GM23338 (cell line): Measurements from ENCODE around the gene IPCEF1. TPM values are rescaled to one million over a fixed set of nuclear protein-coding genes. Genes with fewer than 3 reads are reported as not detected.
"Not testable (repeated sequence)": the region's sequence is repeated elsewhere in the genome, so short reads cannot be mapped to it uniquely, and the experiment has no call there.

Experiments
- ATAC-seq: fragments of 200-7000 bp; cut with Tn5 transposase; 3 replicates; pipeline ENCODE4 v1.9.1; 2020
- DNase-seq: peaks from one replicate; pipeline ENCODE4 v3.0.0-alpha.2; 2015; ENCODE audit warnings: low spot score
- H2AFZ ChIP-seq: fragments of 200-600 bp; sonication (generic); 2 replicates; pipeline ENCODE4 v1.8.0; 2016; ENCODE audit warnings: antibody characterized with exemption, mild to moderate bottlenecking, moderate library complexity
- H3F3A ChIP-seq: fragments of 200-600 bp; sonication (generic); replicated peaks from 2 replicates; pipeline ENCODE4 v1.8.0; 2017; ENCODE audit warnings: antibody characterized with exemption, mixed run types, low read depth
- H3K27ac ChIP-seq: fragments of 200-600 bp; sonication (generic); 2 replicates; pipeline ENCODE4 v1.6.1; 2016; ENCODE audit warnings: low read depth
- H3K27me3 ChIP-seq: fragments of 200-600 bp; sonication (generic); 2 replicates; pipeline ENCODE4 v1.8.0; 2016; ENCODE audit warnings: mild to moderate bottlenecking, mixed run types, moderate library complexity; ENCODE audit not compliant: insufficient read depth
- H3K36me3 ChIP-seq: fragments of 200-600 bp; sonication (generic); 2 replicates; pipeline ENCODE4 v1.8.0; 2016; ENCODE audit warnings: mild to moderate bottlenecking; ENCODE audit not compliant: insufficient read depth
- H3K4me1 ChIP-seq: fragments of 200-600 bp; sonication (generic); 2 replicates; pipeline ENCODE4 v1.8.0; 2016; ENCODE audit warnings: mild to moderate bottlenecking, moderate library complexity; ENCODE audit not compliant: insufficient read depth
- H3K4me2 ChIP-seq: fragments of 200-600 bp; sonication (generic); 2 replicates; pipeline ENCODE4 v1.7.1; 2017; ENCODE audit warnings: mixed run types
- H3K4me3 ChIP-seq: fragments of 200-600 bp; sonication (generic); 2 replicates; pipeline ENCODE4 v1.6.1; 2016; ENCODE audit warnings: mixed run types
- H3K79me2 ChIP-seq: fragments of 200-600 bp; sonication (generic); replicated peaks from 2 replicates; pipeline ENCODE4 v1.8.0; 2017; ENCODE audit warnings: mild to moderate bottlenecking; ENCODE audit not compliant: insufficient read depth
- H3K9me2 ChIP-seq: fragments of 200-600 bp; sonication (generic); 2 replicates; pipeline ENCODE4 v1.8.0; 2017; ENCODE audit not compliant: insufficient read depth
- H4K20me1 ChIP-seq: fragments of 200-600 bp; sonication (generic); replicated peaks from 2 replicates; pipeline ENCODE4 v1.8.0; 2017; ENCODE audit warnings: mild to moderate bottlenecking; ENCODE audit not compliant: insufficient read depth
- H3K27ac Mint-ChIP-seq: 2 replicates; pipeline ENCODE4 v1.8.0; 2020; ENCODE audit warnings: inconsistent platforms, mild to moderate bottlenecking, moderate library complexity, mixed read lengths
- H3K27me3 Mint-ChIP-seq: 3 replicates; pipeline ENCODE4 v1.8.0; 2022; ENCODE audit warnings: low read depth, mild to moderate bottlenecking, moderate library complexity, mixed read lengths, inconsistent platforms; ENCODE audit not compliant: insufficient read depth, poor library complexity
- H3K36me3 Mint-ChIP-seq: 3 replicates; pipeline ENCODE4 v1.8.0; 2021; ENCODE audit warnings: low read depth, mild to moderate bottlenecking, inconsistent platforms, moderate library complexity, mixed read lengths
- H3K4me1 Mint-ChIP-seq: 3 replicates; pipeline ENCODE4 v1.8.0; 2020; ENCODE audit warnings: mild to moderate bottlenecking, inconsistent platforms, mixed read lengths
- H3K4me3 Mint-ChIP-seq: 3 replicates; pipeline ENCODE4 v1.8.0; 2021; ENCODE audit warnings: moderate library complexity, mild to moderate bottlenecking, inconsistent platforms, mixed read lengths
- H3K9me3 Mint-ChIP-seq: 3 replicates; pipeline ENCODE4 v1.8.0; 2020; ENCODE audit warnings: moderate library complexity, mild to moderate bottlenecking, inconsistent platforms, mixed read lengths
- EZH2 ChIP-seq: fragments of 200-600 bp; sonication (generic); IDR thresholded peaks from one replicate; pipeline ENCODE4 v1.8.0; 2017; ENCODE audit warnings: antibody characterized with exemption, mild to moderate bottlenecking, low read depth; ENCODE audit not compliant: unreplicated experiment
- EZH2phosphoT487 ChIP-seq: fragments of 200-600 bp; sonication (generic); IDR thresholded peaks from one replicate; pipeline ENCODE4 v1.8.1; 2018; ENCODE audit warnings: antibody characterized with exemption; ENCODE audit not compliant: unreplicated experiment
- JUNB ChIP-seq: IDR thresholded peaks from one replicate; pipeline ENCODE4 v1.6.1; 2016; ENCODE audit warnings: antibody characterized with exemption; ENCODE audit not compliant: unreplicated experiment
- NANOG ChIP-seq: IDR thresholded peaks from 2 replicates; pipeline ENCODE4 v1.6.1; 2016; ENCODE audit warnings: antibody characterized with exemption, borderline replicate concordance
- STAT1 ChIP-seq: IDR thresholded peaks from one replicate; pipeline ENCODE4 v1.6.1; 2016; ENCODE audit warnings: antibody characterized with exemption; ENCODE audit not compliant: unreplicated experiment
- ZNF114 ChIP-seq: fragments of 250-450 bp; sonication (Bioruptor Pico); IDR thresholded peaks from 2 replicates; pipeline ENCODE4 v1.5.0; 2020; ENCODE audit warnings: mild to moderate bottlenecking, moderate library complexity
- ZNF462 ChIP-seq: fragments of 250-450 bp; sonication (Bioruptor Pico); IDR thresholded peaks from 2 replicates; pipeline ENCODE4 v1.5.0; 2020; ENCODE audit warnings: mild to moderate bottlenecking, moderate library complexity
- polyA plus RNA-seq: library from polyadenylated mRNA; unstranded; fragments of >200 nt; fragmentation: Nextera tagmentation; extraction: Ambion mirVana; gene quantifications from 2 replicates; pipeline ENCODE4 v1.2.1, GENCODE V29; 2016
- total RNA-seq: library from RNA; depleted of rRNA; stranded (reverse); fragments of >200 nt; shearing (Covaris generic); gene quantifications from 2 replicates; pipeline ENCODE4 v1.2.3, GENCODE V29; 2014
- TF ChIP-seq, protein P1 (sequence below): IDR thresholded peaks from 2 replicates; pipeline ENCODE4 v1.6.1; 2016; ENCODE audit warnings: antibody characterized with exemption

IPCEF1 gene
- total and polyA plus RNA-seq, 2 experiments from 2014 or later, result 0.15 to 1.8 TPM

GRCh38 chr6:154341336-154341735, 15.3 kb downstream of the IPCEF1 start (continued):
- TF ChIP-seq, protein P1, sequence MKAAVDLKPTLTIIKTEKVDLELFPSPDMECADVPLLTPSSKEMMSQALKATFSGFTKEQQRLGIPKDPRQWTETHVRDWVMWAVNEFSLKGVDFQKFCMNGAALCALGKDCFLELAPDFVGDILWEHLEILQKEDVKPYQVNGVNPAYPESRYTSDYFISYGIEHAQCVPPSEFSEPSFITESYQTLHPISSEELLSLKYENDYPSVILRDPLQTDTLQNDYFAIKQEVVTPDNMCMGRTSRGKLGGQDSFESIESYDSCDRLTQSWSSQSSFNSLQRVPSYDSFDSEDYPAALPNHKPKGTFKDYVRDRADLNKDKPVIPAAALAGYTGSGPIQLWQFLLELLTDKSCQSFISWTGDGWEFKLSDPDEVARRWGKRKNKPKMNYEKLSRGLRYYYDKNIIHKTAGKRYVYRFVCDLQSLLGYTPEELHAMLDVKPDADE, result no peak
- no peak for TF ChIP-seq JUNB
- TF ChIP-seq EZH2, result no peak
- no peak for TF ChIP-seq ZNF462 (CRISPR knock-in tag)

GRCh38 chr6:154337406-154338005, 19.1 kb downstream of the IPCEF1 start:
- no peaks in the 10 kb centered on the region for H3K9me3 Mint-ChIP-seq
- no peak overlapping the region for H2AFZ ChIP-seq
- no peak overlapping the region for H3K27ac Mint-ChIP-seq
- no peaks in the 10 kb centered on the region for H3K36me3 ChIP-seq
- no peak overlapping the region for H3K4me3 Mint-ChIP-seq
- DNase-seq (no peak), ATAC-seq (no peak)
- H4K20me1 ChIP-seq, result no peaks in the 10 kb centered on the region
- no peaks in the 10 kb centered on the region for H3F3A ChIP-seq
- TF ChIP-seq EZH2phosphoT487 (no peak), STAT1 (no peak), ZNF114 (CRISPR knock-in tag) (no peak), NANOG (no peak)
- TF ChIP-seq, protein P1, result no peak
- H3K36me3 Mint-ChIP-seq, result no peaks in the 10 kb centered on the region
- H3K27ac ChIP-seq, result no peak overlapping the region
- no peaks in the 10 kb centered on the region for H3K27me3 ChIP-seq
- peaks cover 12% of the 10 kb centered on the region for H3K4me1 ChIP-seq
- H3K9me2 ChIP-seq, result peaks cover 5% of the 10 kb centered on the region; the same call in 1 of the 2 replicates
- H3K27me3 Mint-ChIP-seq, result peaks cover 2% of the 10 kb centered on the region
- no peak overlapping the region for H3K4me2 ChIP-seq
- H3K4me3 ChIP-seq, result no peak overlapping the region
- H3K4me1 Mint-ChIP-seq, result peaks cover 15% of the 10 kb centered on the region
- H3K79me2 ChIP-seq, result no peaks in the 10 kb centered on the region

DNA sequence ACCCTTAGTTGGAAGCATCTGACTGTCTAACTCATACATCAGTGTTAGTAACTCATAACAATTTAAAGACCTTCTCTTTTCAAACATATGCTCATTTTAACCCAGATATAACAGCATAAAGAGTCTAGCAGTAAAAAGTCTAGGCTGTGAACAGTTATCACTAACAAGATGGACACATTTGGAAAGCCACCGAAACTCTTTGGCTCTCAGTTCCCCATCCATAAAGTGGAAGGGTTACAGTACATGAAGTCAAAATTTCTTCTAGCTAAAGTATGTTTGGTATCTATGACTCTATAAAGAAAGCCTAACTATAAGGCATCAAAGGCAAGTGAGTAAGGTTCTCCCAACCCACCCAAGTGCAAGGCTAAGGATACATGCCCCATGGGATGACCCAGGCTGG, 22.5 kb downstream of the IPCEF1 start:
- not testable (repeated sequence) for H3K4me1 Mint-ChIP-seq, H3K36me3 Mint-ChIP-seq, H3K27me3 ChIP-seq, H3K79me2 ChIP-seq, H3K27ac ChIP-seq, H3K9me2 ChIP-seq, H3F3A ChIP-seq, H3K4me3 ChIP-seq, H3K27ac Mint-ChIP-seq, H3K4me3 Mint-ChIP-seq, H3K36me3 ChIP-seq, H3K4me2 ChIP-seq, H3K9me3 Mint-ChIP-seq, ATAC-seq, H3K4me1 ChIP-seq, H2AFZ ChIP-seq, DNase-seq, H3K27me3 Mint-ChIP-seq, H4K20me1 ChIP-seq
